Liver (tissue), 9 donors: ENCODE data around the gene RCBTB1. TPM values are rescaled to one million over a fixed set of nuclear protein-coding genes. Genes with fewer than 3 reads are reported as not detected.

Source experiments
- DNase-seq: peaks from one replicate; pipeline ENCODE4 v3.0.0-alpha.2; 2017; ENCODE audit warnings: low spot score
- H3K27ac ChIP-seq, 2 donors: one replicate each; pipeline ENCODE4 v1.7.0; 2013; ENCODE audit warnings: inconsistent platforms in 2 of 2, low read length in 2 of 2, control low read depth in 1 of 2, low read depth in 1 of 2, mild to moderate bottlenecking in 1 of 2
- H3K27me3 ChIP-seq, 4 donors: one replicate each; pipeline versions ENCODE4 v1.6.1 to v1.7.0; 2013; ENCODE audit warnings: low read length in 3 of 4, inconsistent platforms in 1 of 4, mild to moderate bottlenecking in 1 of 4, moderate library complexity in 1 of 4; ENCODE audit not compliant: control insufficient read depth in 4 of 4, insufficient read depth in 4 of 4
- H3K36me3 ChIP-seq, 4 donors: one replicate each; pipeline versions ENCODE4 v1.6.1 to v1.7.0; 2013; ENCODE audit warnings: low read length in 3 of 4, mild to moderate bottlenecking in 3 of 4, low read depth in 1 of 4, moderate library complexity in 1 of 4; ENCODE audit not compliant: control insufficient read depth in 4 of 4, insufficient read depth in 3 of 4
- H3K4me1 ChIP-seq, 4 donors: one replicate each; pipeline versions ENCODE4 v1.6.1 to v1.7.0; 2013; ENCODE audit warnings: low read length in 3 of 4, mild to moderate bottlenecking in 3 of 4, moderate library complexity in 1 of 4; ENCODE audit not compliant: control insufficient read depth in 4 of 4, insufficient read depth in 4 of 4
- H3K4me3 ChIP-seq, 3 donors: one replicate each; pipeline versions ENCODE4 v1.6.1 to v1.7.0; 2013; ENCODE audit warnings: low read length in 3 of 3, control low read depth in 1 of 3, low read depth in 1 of 3, mild to moderate bottlenecking in 1 of 3
- H3K9ac ChIP-seq, 2 donors: one replicate each; pipeline ENCODE4 v1.7.0; 2013; ENCODE audit warnings: low read length in 2 of 2, mild to moderate bottlenecking in 2 of 2, moderate library complexity in 2 of 2, control low read depth in 1 of 2, low read depth in 1 of 2
- H3K9me3 ChIP-seq, 4 donors: one replicate each; pipeline versions ENCODE4 v1.6.1 to v1.7.0; 2013; ENCODE audit warnings: low read length in 3 of 4; ENCODE audit not compliant: control insufficient read depth in 4 of 4
- EGR1 ChIP-seq, 2 donors: IDR thresholded peaks; 2 replicates each; pipeline ENCODE4 v1.6.1; 2016 to 2018; ENCODE audit warnings: antibody characterized with exemption in 2 of 2, low read depth in 2 of 2
- FOXA1 ChIP-seq: IDR thresholded peaks from 2 replicates; pipeline ENCODE4 v1.6.1; 2016; ENCODE audit warnings: antibody characterized with exemption
- FOXA2 ChIP-seq: IDR thresholded peaks from 2 replicates; pipeline ENCODE4 v1.6.1; 2016; ENCODE audit warnings: antibody characterized with exemption
- GABPA ChIP-seq, 2 donors: IDR thresholded peaks in 1 of 2; conservative IDR thresholded peaks in 1 of 2; 2 replicates each; pipeline ENCODE4 v1.6.1; 2016; ENCODE audit warnings: antibody characterized with exemption in 2 of 2, mild to moderate bottlenecking in 1 of 2, moderate library complexity in 1 of 2
- HNF4A ChIP-seq, 2 donors: conservative IDR thresholded peaks; 2 replicates each; pipeline ENCODE4 v1.6.1; 2016; ENCODE audit warnings: antibody characterized with exemption in 2 of 2, mild to moderate bottlenecking in 2 of 2
- HNF4G ChIP-seq: IDR thresholded peaks from 2 replicates; pipeline ENCODE4 v1.6.1; 2016; ENCODE audit warnings: antibody characterized with exemption
- JUND ChIP-seq, 2 donors: IDR thresholded peaks; 2 replicates each; pipeline ENCODE4 v1.6.1; 2016; ENCODE audit warnings: antibody characterized with exemption in 2 of 2
- NR2F2 ChIP-seq: IDR thresholded peaks from 2 replicates; pipeline ENCODE4 v1.6.1; 2016; ENCODE audit warnings: antibody characterized with exemption
- RAD21 ChIP-seq, 2 donors: IDR thresholded peaks; 2 replicates each; pipeline ENCODE4 v1.6.1; 2016; ENCODE audit warnings: antibody characterized with exemption in 2 of 2, mild to moderate bottlenecking in 2 of 2
- RXRA ChIP-seq, 2 donors: IDR thresholded peaks; 2 replicates each; pipeline ENCODE4 v1.6.1; 2017 to 2018; ENCODE audit warnings: antibody characterized with exemption in 2 of 2, mild to moderate bottlenecking in 1 of 2
- SP1 ChIP-seq: IDR thresholded peaks from 2 replicates; pipeline ENCODE4 v1.6.1; 2018; ENCODE audit warnings: antibody characterized with exemption, mild to moderate bottlenecking
- TAF1 ChIP-seq: conservative IDR thresholded peaks from 2 replicates; pipeline ENCODE4 v1.6.1; 2016; ENCODE audit warnings: antibody characterized with exemption, mild to moderate bottlenecking
- YY1 ChIP-seq: IDR thresholded peaks from 2 replicates; pipeline ENCODE4 v1.6.1; 2016; ENCODE audit warnings: antibody characterized with exemption, mild to moderate bottlenecking
- WGBS: extraction: QIAGEN DNeasy Blood & Tissue Kit; methylation state at CpG from one replicate; pipeline ENCODE4 v1.1.7; 2013; 5-methylcytosine and 5-hydroxymethylcytosine counted together
- polyA plus RNA-seq, 2 donors: library from polyadenylated mRNA; stranded (reverse) in 1 of 2; unstranded in 1 of 2; fragments of 200-250 nt in 1 of 2; fragments of >200 nt in 1 of 2; fragmentation: Nextera tagmentation in 1 of 2; extraction: Ambion mirVana in 1 of 2; gene quantifications; one replicate each; pipeline versions ENCODE4 v1.2.1 to v1.2.3, GENCODE V29; 2013 to 2015
- total RNA-seq, 2 donors: library from RNA; depleted of rRNA; stranded (reverse); fragments of >200 nt; gene quantifications; one replicate each; pipeline ENCODE4 v1.2.3, GENCODE V29; 2014
- TF ChIP-seq, protein P1 (sequence below): IDR thresholded peaks from 2 replicates; pipeline ENCODE4 v1.6.1; 2016; ENCODE audit warnings: antibody characterized with exemption
- TF ChIP-seq, protein P2 (sequence below): IDR thresholded peaks from 2 replicates; pipeline ENCODE4 v1.6.1; 2016; ENCODE audit warnings: antibody characterized with exemption, mild to moderate bottlenecking
- TF ChIP-seq, protein P3 (sequence below): IDR thresholded peaks from 2 replicates; pipeline ENCODE4 v1.6.1; 2016; ENCODE audit warnings: antibody characterized with exemption
- TF ChIP-seq, protein P4 (sequence below): fragments of 150-350 bp; IDR thresholded peaks from 2 replicates; pipeline ENCODE4 v1.5.1; 2017; ENCODE audit warnings: improper control_type of control experiment, low read depth, low read length; ENCODE audit not compliant: missing input control
- TF ChIP-seq, protein P5 (sequence below): IDR thresholded peaks from 2 replicates; pipeline ENCODE4 v1.6.1; 2016; ENCODE audit warnings: antibody characterized with exemption
- donor health status: healthy.
- donor health status: healthy.
- donor health status: healthy.
- donor health status: healthy.
- donor health status: healthy.

Gene RCBTB1
- total and polyA plus RNA-seq, 4 donors: 3.9 to 9.0 (median 6.5) TPM

DNA sequence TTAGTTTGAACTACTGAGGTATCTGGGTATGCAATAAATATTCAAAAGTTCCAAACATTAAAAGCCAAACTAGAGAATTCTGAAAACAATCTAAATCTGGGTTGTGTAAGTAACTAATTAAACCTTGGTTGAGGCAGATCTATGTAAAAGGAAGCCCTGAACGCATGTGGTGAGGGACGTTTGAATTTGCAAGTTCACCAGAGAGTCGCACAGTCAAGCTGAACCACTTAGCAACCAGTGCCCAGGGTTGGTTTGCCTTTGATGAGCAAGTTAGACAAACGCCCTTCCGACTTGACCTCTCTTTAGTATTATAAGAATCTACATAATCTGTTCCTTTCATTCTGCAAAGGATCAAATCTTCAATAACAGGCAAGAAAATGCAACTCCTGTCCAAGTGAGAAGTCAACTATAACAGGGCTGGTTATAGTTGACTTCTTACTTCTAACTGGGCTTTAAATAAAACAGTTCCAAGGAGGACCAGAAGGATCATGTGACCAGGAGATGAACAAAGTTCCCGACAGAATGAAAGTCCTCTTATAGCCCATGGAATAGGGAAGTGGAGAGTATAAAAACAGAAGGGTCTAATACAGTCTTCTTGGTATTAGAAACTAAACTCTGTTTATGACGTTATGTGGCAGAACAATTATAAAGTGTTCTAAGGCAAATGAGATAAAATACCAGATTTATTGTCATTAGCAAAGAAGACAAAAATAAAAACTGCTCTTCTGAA, 49.0 kb downstream of the RCBTB1 start:
- Histone ChIP-seq H3K9me3 (no peaks in the 10 kb centered on the region), H3K27me3 (no peaks in the 10 kb centered on the region), H3K9ac (no peak overlapping the region), H3K4me3 (no peak overlapping the region), H3K36me3 (peaks cover 0 to 11% (median 2%) of the 10 kb centered on the region in 4 donors), H3K4me1 (no peaks in the 10 kb centered on the region), H3K27ac (no peak overlapping the region)
- DNase-seq: no peak
- TF ChIP-seq, protein P1, sequence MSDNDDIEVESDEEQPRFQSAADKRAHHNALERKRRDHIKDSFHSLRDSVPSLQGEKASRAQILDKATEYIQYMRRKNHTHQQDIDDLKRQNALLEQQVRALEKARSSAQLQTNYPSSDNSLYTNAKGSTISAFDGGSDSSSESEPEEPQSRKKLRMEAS: no peak
- TF ChIP-seq, protein P2, sequence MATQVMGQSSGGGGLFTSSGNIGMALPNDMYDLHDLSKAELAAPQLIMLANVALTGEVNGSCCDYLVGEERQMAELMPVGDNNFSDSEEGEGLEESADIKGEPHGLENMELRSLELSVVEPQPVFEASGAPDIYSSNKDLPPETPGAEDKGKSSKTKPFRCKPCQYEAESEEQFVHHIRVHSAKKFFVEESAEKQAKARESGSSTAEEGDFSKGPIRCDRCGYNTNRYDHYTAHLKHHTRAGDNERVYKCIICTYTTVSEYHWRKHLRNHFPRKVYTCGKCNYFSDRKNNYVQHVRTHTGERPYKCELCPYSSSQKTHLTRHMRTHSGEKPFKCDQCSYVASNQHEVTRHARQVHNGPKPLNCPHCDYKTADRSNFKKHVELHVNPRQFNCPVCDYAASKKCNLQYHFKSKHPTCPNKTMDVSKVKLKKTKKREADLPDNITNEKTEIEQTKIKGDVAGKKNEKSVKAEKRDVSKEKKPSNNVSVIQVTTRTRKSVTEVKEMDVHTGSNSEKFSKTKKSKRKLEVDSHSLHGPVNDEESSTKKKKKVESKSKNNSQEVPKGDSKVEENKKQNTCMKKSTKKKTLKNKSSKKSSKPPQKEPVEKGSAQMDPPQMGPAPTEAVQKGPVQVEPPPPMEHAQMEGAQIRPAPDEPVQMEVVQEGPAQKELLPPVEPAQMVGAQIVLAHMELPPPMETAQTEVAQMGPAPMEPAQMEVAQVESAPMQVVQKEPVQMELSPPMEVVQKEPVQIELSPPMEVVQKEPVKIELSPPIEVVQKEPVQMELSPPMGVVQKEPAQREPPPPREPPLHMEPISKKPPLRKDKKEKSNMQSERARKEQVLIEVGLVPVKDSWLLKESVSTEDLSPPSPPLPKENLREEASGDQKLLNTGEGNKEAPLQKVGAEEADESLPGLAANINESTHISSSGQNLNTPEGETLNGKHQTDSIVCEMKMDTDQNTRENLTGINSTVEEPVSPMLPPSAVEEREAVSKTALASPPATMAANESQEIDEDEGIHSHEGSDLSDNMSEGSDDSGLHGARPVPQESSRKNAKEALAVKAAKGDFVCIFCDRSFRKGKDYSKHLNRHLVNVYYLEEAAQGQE: no peak
- TF ChIP-seq HNF4G (no peak), RXRA (IDR thresholded peaks at IDR 0.05) (no peak), RAD21 (IDR thresholded peaks at IDR 0.05) (no peak)
- WGBS: 72% methylated on average over 7 of the region's 7 CpGs

DNA sequence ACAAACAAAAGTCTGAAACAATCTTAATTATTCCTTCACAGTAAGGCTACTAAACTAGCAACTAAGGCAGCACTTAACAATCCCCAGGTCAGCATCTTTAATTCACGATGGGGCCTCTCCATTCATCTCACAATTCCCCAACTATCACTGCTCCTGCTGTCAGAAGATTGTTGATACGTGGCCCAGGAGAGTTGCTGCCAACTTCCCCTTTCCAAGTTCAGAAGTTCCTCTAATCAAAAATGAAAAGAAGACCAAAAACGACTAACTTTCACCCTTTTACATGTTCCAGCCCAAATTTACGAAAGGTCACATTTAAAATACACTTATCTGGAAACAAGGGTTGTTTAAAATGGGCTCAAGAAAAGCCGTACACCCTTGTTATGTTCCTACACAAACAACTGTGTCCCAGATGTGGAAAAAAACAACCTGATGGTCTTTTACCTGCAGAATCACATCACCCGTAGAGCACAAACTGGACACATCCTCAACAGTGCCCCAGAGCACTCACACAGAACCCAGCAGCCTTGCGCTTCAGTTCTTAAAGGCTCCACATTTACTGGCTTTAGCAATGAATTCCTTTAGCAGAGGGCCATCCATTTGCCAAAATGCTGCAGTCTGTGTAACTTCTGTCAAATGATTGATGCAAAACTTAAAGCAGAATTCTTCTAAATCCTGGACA, 51.6 kb downstream of the RCBTB1 start:
- no peaks in the 10 kb centered on the region for H3K4me1 ChIP-seq
- H3K4me3 ChIP-seq: no peak overlapping the region
- no peaks in the 10 kb centered on the region for H3K27me3 ChIP-seq
- peaks cover 0 to 5% (median 1%) of the 10 kb centered on the region in 4 donors for H3K36me3 ChIP-seq
- no peak overlapping the region for H3K9ac ChIP-seq
- H3K9me3 ChIP-seq: no peaks in the 10 kb centered on the region
- no peak for DNase-seq
- H3K27ac ChIP-seq: no peak overlapping the region
- TF ChIP-seq, protein P3, sequence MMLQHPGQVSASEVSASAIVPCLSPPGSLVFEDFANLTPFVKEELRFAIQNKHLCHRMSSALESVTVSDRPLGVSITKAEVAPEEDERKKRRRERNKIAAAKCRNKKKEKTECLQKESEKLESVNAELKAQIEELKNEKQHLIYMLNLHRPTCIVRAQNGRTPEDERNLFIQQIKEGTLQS: no peak
- no peak for TF ChIP-seq SP1
- WGBS: 76% methylated on average over 7 of the region's 7 CpGs

DNA sequence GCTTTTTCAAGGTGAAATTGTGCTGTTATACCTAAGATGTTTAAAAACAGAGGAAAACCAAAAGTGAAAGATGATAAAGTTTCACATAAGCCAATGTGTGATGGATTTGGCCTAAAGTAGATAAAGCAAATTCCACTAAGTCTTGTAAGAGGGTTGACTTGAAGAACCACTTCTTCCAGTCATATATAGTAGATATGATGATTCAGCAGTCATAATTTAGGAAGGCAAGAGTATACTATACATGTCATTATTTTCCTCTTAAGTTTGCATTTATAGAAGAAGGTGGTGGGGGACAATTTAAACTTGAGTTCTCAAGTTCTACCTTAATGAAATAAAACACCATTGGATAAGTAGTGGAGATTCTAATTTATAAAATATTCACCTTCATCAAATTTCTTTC, 52.3 kb downstream of the RCBTB1 start:
- Histone ChIP-seq H3K4me3 (no peak overlapping the region), H3K36me3 (peaks cover 0 to 6% (median 3%) of the 10 kb centered on the region in 4 donors), H3K9ac (no peak overlapping the region), H3K9me3 (no peaks in the 10 kb centered on the region), H3K4me1 (no peaks in the 10 kb centered on the region), H3K27ac (no peak overlapping the region), H3K27me3 (no peaks in the 10 kb centered on the region)
- DNase-seq: no peak
- TF ChIP-seq EGR1 (IDR thresholded peaks at IDR 0.05; ENCODE audit: low read depth in 2 of 2): no peak
- no peak for TF ChIP-seq YY1
- no peak for TF ChIP-seq HNF4G
- TF ChIP-seq NR2F2: no peak
- TF ChIP-seq HNF4A (conservative IDR thresholded peaks at IDR 0.05): no peak
- TF ChIP-seq, protein P4, sequence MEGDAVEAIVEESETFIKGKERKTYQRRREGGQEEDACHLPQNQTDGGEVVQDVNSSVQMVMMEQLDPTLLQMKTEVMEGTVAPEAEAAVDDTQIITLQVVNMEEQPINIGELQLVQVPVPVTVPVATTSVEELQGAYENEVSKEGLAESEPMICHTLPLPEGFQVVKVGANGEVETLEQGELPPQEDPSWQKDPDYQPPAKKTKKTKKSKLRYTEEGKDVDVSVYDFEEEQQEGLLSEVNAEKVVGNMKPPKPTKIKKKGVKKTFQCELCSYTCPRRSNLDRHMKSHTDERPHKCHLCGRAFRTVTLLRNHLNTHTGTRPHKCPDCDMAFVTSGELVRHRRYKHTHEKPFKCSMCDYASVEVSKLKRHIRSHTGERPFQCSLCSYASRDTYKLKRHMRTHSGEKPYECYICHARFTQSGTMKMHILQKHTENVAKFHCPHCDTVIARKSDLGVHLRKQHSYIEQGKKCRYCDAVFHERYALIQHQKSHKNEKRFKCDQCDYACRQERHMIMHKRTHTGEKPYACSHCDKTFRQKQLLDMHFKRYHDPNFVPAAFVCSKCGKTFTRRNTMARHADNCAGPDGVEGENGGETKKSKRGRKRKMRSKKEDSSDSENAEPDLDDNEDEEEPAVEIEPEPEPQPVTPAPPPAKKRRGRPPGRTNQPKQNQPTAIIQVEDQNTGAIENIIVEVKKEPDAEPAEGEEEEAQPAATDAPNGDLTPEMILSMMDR: no peak
- TF ChIP-seq, protein P1: no peak
- TF ChIP-seq GABPA (IDR thresholded peaks at IDR 0.05 in 1 of 2, conservative IDR thresholded peaks at IDR 0.05 in 1 of 2): no peak
- TF ChIP-seq JUND (IDR thresholded peaks at IDR 0.05): no peak
- TF ChIP-seq TAF1: no peak
- TF ChIP-seq, protein P5, sequence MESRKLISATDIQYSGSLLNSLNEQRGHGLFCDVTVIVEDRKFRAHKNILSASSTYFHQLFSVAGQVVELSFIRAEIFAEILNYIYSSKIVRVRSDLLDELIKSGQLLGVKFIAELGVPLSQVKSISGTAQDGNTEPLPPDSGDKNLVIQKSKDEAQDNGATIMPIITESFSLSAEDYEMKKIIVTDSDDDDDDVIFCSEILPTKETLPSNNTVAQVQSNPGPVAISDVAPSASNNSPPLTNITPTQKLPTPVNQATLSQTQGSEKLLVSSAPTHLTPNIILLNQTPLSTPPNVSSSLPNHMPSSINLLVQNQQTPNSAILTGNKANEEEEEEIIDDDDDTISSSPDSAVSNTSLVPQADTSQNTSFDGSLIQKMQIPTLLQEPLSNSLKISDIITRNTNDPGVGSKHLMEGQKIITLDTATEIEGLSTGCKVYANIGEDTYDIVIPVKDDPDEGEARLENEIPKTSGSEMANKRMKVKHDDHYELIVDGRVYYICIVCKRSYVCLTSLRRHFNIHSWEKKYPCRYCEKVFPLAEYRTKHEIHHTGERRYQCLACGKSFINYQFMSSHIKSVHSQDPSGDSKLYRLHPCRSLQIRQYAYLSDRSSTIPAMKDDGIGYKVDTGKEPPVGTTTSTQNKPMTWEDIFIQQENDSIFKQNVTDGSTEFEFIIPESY: no peak
- no peak for TF ChIP-seq FOXA2
- TF ChIP-seq, protein P3: no peak
- TF ChIP-seq FOXA1: no peak
- TF ChIP-seq RXRA (IDR thresholded peaks at IDR 0.05): no peak
- no peak for TF ChIP-seq RAD21 (IDR thresholded peaks at IDR 0.05)
- TF ChIP-seq SP1: no peak
